ENCODE measurements around the gene HDAC4. TPM values are rescaled to one million over a fixed set of nuclear protein-coding genes. Genes with fewer than 3 reads are reported as not detected.

HDAC4 gene
- total RNA-seq, 1 experiment from 2014 or later, result 4.5 TPM

DNA sequence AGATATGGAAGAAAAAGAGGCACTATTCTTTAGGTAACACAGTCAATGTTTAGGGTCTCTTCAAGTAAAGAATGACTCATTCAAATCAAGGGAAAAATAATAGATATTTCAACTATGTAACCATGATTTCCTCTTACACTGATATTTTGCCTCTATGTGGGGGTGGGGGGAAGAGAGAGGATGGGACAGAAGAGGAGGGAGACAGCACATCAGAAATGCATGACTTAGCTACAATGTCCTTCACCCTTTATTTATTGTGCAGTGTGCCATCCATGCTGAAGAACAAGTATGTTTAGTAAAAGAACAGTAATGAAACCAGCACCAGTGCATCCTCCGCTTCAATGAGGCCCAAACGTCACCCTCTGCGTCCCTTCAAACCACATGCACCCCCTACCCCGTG lies 204.8 kb downstream of the HDAC4 start:
- DNase-seq (ENCODE audit: low spot score), result no peak
- in situ Hi-C loops (cut with HindIII; ENCODE audit: low sequenced_read_pairs), result no loop called here

DNA sequence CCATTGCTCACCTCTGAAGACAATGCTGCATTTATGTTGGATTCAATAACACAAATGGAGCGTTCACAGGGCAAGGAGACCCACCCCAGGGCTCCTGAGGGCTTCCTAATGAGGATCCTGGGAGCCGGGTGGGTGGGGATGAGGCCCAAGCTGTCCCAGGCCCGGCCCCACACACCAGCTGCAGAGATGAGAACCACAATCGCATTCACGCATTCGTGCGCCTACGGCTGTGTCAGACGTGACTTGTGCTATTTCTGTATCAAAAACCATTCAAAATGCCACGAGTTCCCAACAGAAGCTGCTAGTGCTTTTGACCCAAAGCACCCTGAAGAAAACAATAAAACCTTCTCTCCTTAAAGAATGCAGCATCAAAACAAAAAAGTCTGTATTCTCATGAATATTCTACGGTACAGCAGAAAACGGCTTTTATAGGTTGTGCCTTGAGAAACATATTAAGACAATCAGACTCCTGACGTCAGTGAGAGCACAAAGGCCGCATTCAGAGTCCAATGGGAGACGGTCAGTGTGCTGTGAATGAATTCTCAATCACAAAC lies 205.4 kb downstream of the HDAC4 start:
- peak; percentile 12 for DNase-seq (ENCODE audit: low spot score)
- in situ Hi-C loops (cut with HindIII; ENCODE audit: low sequenced_read_pairs), result no loop called here

DNA sequence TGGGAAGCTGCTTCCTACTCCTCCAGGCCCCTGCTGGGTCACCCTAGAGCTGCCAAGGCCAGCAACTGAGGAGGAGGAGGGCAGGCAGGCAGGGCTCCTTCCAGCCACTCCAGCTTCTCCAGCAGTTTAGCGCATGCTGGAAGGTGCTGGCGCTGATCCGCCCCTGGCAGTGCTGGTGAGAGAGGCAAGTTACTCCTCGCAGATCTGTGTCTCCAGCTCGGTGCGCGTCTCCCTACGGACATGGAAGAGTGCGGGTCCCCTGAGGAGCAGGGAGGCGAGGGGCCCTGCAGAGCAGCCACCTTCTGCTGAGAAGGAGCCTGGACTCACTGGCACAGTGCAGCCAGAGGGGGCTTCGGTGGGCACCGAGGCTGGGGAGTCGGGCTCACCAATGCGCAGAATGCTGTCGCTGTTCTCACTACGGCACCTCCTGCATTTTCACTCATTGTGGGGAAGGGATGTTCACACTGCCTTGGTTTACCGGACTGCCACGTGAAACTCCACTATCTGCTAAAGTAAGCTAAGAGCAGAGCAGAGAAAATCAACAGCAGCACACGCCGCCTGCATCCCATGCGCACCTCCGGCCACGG lies 206.0 kb downstream of the HDAC4 start:
- no peak for DNase-seq (ENCODE audit: low spot score)
- in situ Hi-C loops (cut with HindIII; ENCODE audit: low sequenced_read_pairs), result loop anchor here (5.0 kb wide), 1 partner anchor 157 kb away; no protein-coding TSS in a partner anchor

DNA sequence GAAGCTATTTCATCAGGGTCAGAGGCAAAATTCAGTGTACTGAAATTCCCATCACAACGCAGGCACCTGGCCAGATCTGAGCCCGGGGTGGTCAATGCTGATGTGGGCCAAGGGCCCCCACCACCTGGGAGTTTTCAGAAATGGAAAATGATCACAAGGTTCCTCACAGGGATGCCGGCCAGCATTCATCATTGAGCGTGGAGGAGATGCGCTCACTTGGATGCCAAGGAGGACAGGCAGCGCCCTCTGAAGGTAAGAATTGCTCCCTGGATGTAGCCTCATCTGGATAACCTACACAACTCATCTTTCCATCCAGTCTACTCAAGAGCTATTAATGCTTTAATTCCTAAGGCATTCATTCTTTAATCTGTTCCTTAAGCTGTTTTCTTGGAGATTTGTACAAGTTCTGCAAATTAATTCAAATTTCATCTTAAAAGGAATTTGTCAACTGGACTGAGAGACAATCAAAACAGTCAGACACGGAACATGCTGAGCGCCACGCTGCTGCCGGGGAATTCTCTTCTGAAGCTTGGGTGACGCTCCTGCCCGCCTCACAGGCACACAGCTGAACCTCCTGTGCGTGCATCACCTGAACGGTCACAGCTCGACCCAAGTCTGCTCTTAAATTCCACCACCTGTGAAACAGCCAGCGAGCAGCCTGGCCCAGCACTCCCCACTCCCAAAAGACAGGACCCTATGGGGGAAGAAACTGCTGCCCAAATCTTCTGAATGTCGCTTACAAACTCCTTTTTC lies 206.7 kb downstream of the HDAC4 start:
- in situ Hi-C loops (cut with HindIII; ENCODE audit: low sequenced_read_pairs), result loop anchor here (5.0 kb wide), 1 partner anchor 158 kb away; no protein-coding TSS in a partner anchor
- peak; percentile 43 for DNase-seq (ENCODE audit: low spot score)

DNA sequence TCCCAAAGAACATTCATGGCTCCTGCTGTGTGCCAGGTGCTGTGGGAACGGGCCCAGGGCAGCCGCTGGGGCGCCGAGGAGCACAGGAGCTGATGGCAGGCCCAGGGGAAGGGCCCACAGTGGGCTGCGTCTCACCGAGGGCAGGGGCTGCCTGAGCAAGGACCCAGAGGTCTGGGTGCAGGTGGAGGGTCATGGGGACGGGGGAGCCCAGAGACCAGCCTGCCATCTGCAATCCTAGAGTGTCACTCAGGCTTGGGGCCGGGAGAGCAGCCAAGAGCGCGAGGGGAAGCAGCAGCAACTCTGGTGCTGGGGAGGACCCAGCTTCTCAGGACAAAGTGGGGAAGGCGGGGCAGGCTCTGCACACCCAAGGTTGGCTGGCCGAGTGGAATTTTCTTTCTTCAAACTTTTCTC lies 207.4 kb downstream of the HDAC4 start:
- DNase-seq (ENCODE audit: low spot score), result peak; percentile 61
- in situ Hi-C loops (cut with HindIII; ENCODE audit: low sequenced_read_pairs), result loop anchor here (5.0 kb wide), 1 partner anchor 159 kb away; no protein-coding TSS in a partner anchor

DNA sequence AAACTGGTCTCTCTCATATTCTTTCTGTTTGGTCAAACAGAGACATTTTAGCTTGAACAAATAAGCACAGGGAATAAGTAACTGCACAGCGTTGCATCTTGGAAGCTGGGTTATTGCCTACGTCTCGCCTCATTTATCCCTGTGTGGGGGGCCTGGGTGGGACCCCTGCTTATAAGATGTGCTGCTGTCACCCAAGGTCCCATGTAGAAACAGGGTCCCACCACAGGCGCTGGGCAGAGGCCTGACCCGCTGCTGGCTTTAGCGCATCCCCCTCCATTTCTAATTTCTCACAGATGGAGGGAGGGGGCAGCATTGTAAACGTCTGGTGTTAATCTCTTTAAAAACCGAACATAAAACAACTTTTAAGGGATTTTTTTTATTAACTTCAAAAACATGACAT lies 207.8 kb downstream of the HDAC4 start:
- in situ Hi-C loops (cut with HindIII; ENCODE audit: low sequenced_read_pairs), result loop anchor here (5.0 kb wide), 1 partner anchor 159 kb away; no protein-coding TSS in a partner anchor
- DNase-seq (ENCODE audit: low spot score), result no peak

DNA sequence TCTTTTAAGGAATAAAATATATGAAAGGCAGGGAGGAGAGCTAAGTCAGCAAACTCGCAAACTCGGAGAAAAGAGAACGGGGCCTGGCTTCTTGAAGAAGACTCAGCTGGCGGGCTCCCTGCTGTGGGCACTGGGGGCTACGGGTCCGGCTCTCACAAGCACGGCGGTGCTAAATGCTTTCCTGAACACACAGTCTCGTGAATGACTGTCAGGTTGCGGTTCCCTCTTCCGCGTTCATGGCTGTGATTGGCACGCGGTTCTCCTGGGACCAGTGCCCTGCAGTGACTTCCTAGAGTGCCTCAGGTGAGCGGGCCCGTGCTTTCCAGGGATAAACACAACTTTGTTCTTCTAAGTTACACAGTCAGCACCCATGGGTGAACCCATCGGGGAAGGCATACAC lies 208.4 kb downstream of the HDAC4 start:
- in situ Hi-C loops (cut with HindIII; ENCODE audit: low sequenced_read_pairs), result loop anchor here (5.0 kb wide), 1 partner anchor 160 kb away; no protein-coding TSS in a partner anchor
- DNase-seq (ENCODE audit: low spot score), result no peak

DNA sequence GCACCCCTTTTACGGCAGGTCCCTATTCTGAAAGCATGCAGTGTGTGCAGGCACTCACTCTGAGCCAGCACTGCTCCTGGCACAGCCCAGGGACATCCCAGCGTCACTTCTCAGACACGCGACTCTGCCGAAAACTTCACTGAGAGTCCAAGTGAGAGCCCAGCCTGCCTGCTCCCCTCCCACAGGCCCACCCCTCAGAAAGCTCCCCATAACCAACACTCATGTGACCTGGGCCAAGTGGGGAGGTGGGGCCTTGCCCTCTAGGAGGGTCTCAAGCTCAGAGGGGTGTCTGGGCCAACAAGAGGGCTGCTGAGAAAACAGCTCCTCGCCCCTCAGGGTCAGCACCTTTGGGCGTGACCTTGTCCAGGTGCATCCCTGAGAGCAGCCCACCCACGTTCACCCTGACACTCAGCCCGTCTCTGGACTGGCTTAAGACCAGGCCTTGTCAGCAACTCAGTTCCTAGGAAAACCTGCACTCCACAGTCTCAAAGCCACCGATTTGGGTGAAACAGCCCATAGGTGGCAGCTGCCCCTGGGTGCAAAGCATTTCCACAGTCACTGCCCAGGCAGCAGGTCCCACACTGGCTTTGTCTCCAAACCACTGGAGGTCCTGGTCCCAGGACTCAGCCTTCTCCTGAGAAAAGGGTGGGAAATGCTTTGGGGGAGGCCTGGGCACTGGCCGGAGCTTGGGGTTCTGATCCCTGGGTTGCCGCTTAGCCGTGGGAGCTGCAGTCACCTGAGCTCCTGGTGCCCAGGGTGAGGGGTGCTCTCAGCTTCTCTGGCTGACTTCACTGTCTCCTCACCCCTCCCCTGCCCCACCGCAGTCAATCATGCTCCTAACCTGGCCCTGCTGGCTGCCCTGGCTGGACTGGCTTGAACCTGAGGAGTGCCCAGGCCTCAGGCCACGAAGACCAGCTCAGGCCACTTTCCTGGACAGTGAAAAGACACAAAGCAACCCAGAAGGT lies 209.6 kb downstream of the HDAC4 start:
- no peak for DNase-seq (ENCODE audit: low spot score)
- in situ Hi-C loops (cut with HindIII; ENCODE audit: low sequenced_read_pairs), result loop anchor here (5.0 kb wide), 1 partner anchor 161 kb away; no protein-coding TSS in a partner anchor

DNA sequence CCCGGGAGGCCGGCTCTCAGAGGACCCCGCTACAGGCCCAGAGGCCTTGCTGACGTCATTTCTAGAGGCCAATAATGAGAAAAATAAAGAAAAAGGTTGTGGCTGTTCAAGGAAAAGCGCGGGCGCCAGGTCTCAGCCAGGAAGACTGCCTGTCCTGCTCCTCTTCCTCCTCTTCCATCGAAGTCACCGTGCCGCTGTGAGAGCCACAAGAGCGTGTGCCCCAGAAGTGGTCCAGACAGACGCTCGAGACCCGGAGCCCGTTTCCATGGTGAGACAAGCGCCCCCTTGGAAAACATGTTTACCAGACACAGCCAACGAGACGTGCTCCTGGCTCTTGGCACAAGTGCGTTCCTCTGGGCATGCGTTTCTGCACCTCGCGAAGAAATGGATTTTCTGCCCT lies 210.5 kb downstream of the HDAC4 start:
- in situ Hi-C loops (cut with HindIII; ENCODE audit: low sequenced_read_pairs), result loop anchor here (5.0 kb wide), 1 partner anchor 162 kb away; no protein-coding TSS in a partner anchor
- DNase-seq (ENCODE audit: low spot score), result no peak

DNA sequence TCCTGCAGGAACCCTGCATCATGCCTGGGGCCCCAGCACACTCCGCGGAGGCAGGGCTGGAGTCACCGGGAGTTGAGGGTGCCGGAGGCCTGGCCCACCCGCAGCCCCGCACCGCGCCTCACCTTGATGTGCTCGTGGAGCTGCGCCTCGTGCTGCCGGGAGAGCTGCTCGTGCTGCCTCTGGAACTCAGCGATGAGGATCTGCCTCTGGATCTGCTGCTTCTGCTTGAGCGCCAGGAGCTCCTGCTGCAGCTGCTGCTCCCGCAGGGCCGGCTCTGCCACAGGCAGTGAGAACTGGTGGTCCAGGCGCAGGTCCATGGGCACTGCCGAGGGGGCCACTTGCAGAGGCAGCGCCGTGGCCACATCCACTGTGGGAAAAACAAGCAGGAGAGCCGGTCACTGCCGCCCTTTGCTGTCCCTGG lies 211.1 kb downstream of the HDAC4 start:
- in situ Hi-C loops (cut with HindIII; ENCODE audit: low sequenced_read_pairs), result loop anchor here (5.0 kb wide), 1 partner anchor 163 kb away; no protein-coding TSS in a partner anchor
- DNase-seq (ENCODE audit: low spot score), result no peak

DNA sequence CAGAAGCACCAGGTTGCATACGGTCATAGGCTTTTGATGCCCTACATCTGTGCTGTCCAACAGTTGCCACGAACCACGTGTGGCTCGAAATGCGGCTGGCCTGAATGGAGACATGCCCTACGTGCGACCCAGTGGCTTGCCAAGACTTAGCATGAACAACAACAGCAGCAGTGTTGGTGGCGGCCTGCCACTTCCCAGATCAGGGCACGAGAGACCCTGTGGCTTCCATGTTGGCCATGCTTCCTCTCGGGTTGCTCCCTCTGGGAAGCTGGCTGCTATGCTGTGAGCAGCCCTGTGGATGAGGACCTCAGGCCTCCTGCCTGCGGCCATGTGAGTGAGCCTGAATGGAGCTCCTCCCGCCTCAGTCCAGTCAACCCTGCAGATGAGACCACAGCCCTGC lies 212.3 kb downstream of the HDAC4 start:
- no peak for DNase-seq (ENCODE audit: low spot score)
- in situ Hi-C loops (cut with HindIII; ENCODE audit: low sequenced_read_pairs), result no loop called here

DNA sequence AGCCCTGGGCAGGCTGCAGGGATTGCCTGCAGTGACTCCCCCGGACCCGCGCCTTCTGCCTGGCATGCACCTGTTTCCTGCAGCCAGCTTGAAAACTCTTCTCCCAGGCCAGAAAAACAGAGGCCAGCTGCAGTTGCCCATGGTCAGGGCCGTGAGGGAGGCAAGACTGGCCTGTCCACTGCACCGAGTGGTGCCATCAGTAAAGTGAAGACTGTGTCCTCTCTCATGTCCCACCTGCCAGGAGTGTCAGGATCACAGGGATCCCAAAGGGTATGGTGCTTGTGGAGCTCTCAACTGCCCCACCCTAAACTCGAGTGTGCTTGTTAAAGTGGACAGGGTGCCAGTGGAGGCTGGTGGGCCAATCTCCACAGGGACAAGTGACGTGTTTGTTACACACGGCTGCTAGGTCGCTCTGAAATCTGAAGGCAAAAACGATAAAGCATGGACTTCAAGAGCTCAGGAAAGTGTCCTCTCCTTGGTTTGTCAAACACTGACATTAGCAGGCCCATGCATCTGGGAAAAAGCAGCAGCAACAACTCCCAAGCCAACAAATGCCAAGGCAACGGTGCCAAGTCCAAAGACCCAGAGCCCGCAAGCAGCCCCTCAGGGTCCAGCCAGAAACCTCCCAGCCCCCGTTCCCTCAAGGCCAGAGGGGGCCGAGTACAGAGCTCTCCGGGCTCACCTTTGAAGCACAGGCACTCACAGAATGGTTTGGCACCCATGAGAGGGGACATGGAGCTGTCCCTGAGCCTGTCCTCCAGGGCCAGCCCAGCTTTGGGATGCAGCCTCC lies 213.2 kb downstream of the HDAC4 start:
- DNase-seq (ENCODE audit: low spot score), result no peak
- in situ Hi-C loops (cut with HindIII; ENCODE audit: low sequenced_read_pairs), result no loop called here

DNA sequence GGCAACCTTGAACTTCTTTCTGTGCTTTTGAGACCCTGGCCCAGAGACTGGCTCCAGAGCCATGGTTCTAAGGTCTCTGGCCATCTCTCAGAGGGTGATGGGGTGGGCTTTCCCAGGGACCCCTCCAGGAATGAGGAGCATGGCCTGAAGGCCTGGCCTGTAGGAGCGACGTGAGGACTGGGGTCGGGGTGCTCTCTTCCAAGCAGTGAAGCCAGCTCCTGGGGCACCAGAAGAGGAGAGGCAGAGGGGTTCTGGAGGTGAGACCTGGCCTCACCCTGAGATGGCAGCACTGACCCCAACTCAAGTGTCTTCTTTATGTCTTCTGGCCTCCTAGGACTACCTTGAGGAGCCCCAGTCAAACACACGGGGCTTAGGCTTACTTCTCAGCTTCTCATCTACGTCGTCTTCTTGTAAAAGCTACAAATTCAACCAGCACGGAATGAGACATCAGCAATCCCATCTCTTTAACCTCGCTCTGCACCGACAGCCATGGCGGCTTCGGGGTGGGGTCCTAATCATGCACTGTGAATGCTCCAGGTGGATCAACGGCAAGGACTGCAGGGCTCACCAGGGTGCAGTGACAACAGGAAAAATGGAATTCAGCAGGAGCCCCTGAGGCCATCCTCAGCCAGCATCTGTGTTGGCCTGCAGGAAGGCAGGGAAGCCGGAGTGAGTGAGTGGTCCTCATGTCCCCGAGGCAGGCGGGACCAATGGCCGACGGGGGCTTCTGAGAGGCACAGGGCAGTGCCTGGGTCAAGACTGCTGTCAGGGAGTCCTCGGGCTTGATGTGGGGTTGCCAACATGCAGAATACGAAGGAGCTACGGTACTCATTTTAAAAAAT lies 214.1 kb downstream of the HDAC4 start:
- no peak for DNase-seq (ENCODE audit: low spot score)
- in situ Hi-C loops (cut with HindIII; ENCODE audit: low sequenced_read_pairs), result no loop called here

DNA sequence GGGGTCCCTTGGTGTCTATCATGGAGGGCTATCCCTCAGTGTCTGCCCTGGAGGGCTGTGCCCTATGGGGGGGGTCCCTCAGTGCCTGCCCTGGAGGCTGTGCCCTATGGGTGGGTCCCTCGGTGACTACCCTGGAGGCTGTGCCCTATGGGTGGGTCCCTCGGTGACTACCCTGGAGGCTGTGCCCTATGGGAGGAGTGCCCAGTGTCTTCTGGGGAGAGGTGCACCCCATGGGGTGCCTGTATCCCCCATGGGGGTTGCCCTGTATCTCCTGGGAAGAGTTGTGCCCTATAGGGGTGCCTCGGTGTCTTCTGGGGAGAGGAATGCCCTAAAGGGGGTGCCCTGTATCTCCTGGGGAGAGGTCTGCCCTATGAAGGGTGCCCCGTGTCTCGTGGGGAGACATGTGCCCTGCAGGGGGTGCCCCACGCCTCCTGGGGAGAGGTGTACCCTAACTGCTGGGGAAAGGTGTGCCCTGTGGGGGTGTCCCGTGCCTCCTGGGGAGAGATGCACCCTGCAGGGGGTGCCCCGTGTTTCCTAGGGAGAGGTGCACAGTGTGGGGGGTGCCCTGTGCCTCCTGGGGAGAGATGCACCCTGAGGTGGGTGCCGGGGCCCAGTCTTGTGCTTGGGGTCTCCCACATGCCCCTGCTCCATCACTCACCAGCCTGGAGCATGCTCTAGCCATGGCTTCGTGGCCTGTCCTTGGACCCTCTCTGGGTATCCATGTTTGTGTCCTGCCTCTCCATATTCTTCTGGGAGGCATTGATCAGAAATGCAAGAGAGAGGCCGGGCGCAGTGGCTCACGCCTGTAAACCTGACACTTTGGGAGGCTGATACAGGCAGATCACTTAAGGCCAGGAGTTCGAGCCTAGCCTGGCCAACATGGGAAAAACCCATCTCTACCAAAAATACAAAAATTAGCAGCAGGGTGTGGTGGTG lies 215.6 kb downstream of the HDAC4 start:
- no peak for DNase-seq (ENCODE audit: low spot score)
- in situ Hi-C loops (cut with HindIII; ENCODE audit: low sequenced_read_pairs), result no loop called here

DNA sequence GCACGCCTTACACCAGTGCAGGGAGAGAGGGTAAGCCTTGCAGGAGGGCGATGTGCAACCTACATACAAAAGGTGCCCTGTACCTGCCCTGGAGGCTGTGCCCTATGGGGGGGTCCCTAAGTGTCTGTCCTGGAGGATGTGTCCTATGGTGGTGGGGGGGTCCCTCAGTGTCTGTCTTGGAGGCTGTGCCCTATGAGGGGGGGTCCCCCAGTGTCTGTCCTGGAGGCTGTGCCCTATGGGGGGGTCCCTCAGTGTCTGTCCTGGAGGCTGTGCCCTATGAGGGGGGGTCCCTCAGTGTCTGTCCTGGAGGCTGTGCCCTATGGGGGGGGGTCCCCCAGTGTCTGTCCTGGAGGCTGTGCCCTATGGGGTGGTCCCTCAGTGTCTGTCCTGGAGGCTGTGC lies 216.6 kb downstream of the HDAC4 start:
- DNase-seq (ENCODE audit: low spot score), result no peak
- in situ Hi-C loops (cut with HindIII; ENCODE audit: low sequenced_read_pairs), result no loop called here

DNA sequence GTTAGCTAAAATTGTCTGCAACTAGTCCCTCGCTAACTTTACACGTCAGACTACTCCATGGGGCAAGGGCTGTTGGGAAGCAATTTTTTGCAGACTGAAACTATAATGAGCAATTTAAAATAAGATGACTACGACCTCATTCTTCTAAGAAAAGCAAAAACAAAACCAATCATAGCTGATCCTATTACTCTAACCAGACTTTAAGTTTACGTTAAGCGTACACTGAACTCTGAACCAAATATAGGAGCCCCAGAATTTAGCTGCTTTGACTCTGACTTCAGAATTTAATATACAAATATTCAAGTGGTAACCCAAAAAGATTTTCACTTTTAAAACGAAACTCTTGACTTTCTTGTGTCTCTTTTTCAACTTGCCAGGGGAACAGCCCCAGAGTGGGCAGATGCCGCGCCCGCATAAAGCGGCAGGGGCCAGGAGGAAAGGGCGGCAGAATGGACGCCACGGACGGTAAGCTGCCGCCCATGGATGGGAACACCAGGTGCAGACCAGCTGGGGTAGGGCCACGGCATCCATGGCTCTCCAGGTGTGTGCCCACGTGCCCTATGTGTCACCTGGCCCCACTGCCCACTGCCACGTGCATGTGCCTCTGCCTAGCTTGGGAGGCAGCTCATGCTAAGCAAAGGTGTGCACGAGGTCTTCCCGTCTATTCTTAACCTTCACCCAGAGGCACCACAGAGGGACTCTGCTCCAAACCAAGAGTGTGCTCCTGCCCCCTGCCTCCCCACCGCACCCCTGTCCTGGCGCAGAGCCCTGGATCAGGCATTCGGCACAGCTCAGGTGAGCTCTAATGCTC lies 217.6 kb downstream of the HDAC4 start:
- DNase-seq (ENCODE audit: low spot score), result no peak
- in situ Hi-C loops (cut with HindIII; ENCODE audit: low sequenced_read_pairs), result no loop called here
